Fibroblast of mammary gland (primary cell): ENCODE results near the gene WDR72.

Source experiments
- DNase-seq: peaks from one replicate; pipeline ENCODE4 v3.0.0-alpha.2; 2010; ENCODE audit warnings: low read depth
- H3K4me3 ChIP-seq: 2 replicates; pipeline ENCODE4 v1.5.1; 2011; ENCODE audit warnings: low read depth, mild to moderate bottlenecking, low read length, moderate library complexity; ENCODE audit not compliant: control insufficient read depth
- TF ChIP-seq, protein P1 (sequence below): conservative IDR thresholded peaks from 2 replicates; pipeline ENCODE4 v1.5.1; 2011; ENCODE audit warnings: low read depth, low read length, inconsistent platforms; ENCODE audit not compliant: control insufficient read depth, insufficient read depth

The WDR72 gene

DNA sequence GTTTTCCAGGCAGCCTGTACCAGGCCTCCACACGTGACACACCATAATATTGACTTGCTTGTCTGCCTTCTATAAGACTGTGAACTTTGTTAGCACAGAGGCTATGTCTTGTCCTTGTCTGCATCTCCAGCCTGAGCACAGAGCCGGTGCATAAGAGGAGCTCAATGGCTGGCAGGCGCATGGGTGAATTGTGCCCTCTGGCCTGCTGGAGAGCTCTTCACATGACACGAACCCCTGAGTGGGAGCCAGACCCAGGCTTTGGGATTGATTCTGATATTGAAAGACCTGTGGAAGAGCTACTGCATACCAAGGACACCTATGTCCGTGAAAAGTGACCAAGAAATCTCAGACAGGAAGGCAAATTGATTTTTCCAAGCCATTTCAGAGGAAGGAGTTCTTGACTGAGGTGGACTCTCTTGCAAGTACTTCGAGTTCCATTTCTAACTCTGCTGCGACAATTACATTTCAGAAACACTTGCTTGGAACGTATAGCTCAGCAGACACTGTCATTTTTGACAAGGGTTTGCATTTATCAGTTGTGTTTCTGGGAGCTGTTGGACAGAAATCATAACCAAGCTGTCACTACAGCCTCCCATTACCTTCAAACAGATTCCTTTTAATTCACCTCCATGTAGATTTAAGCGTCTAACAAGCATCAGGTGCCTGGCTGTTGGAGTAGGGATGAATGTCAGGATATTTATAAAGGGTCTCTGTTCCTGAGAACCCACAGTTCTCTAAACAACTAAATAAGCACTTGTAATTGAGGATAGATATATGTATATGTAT lies 281.3 kb downstream of the WDR72 start:
- DNase-seq: no peak
- TF ChIP-seq, protein P1, sequence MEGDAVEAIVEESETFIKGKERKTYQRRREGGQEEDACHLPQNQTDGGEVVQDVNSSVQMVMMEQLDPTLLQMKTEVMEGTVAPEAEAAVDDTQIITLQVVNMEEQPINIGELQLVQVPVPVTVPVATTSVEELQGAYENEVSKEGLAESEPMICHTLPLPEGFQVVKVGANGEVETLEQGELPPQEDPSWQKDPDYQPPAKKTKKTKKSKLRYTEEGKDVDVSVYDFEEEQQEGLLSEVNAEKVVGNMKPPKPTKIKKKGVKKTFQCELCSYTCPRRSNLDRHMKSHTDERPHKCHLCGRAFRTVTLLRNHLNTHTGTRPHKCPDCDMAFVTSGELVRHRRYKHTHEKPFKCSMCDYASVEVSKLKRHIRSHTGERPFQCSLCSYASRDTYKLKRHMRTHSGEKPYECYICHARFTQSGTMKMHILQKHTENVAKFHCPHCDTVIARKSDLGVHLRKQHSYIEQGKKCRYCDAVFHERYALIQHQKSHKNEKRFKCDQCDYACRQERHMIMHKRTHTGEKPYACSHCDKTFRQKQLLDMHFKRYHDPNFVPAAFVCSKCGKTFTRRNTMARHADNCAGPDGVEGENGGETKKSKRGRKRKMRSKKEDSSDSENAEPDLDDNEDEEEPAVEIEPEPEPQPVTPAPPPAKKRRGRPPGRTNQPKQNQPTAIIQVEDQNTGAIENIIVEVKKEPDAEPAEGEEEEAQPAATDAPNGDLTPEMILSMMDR: no peak
- H3K4me3 ChIP-seq: no peak overlapping the region

DNA sequence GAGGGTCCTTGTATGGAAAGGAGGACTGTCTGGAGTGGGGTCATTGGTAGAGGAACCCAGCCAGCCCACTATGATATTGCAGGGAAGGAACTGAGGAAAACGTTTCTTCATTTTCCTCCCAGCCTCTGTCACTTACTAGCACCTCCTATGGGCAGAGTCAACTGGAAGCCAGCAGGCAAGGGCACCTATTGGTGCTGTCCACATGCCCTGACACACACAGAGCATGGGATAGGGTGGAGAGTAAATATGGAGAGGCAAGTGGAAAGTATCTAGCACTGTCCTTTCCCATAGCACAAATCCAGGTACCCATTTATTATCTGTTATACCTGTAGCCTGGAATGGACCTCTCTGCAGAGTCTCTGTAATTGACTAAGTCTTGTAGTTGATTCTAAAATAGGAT lies 285.6 kb downstream of the WDR72 start:
- TF ChIP-seq, protein P1: no peak
- DNase-seq: no peak
- no peak overlapping the region for H3K4me3 ChIP-seq

DNA sequence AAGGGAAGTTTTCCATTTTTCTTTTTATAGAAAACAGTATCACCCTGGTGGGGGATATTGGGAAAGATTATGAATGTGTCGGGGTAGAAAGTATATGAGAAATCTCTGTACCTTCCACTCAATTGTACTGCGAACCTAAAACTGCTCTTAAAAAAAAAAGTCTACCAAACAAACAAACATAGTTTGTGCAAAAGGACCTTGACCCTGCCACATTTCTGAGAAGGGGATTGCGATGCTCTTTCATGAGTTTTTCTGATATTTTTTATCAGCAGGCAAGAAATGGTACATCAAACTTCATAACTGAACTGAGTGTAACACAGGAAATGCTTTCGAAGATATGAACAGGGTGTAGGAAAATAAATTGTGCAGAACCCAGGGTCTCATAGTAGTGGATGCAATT lies 286.0 kb downstream of the WDR72 start:
- TF ChIP-seq, protein P1: no peak

DNA sequence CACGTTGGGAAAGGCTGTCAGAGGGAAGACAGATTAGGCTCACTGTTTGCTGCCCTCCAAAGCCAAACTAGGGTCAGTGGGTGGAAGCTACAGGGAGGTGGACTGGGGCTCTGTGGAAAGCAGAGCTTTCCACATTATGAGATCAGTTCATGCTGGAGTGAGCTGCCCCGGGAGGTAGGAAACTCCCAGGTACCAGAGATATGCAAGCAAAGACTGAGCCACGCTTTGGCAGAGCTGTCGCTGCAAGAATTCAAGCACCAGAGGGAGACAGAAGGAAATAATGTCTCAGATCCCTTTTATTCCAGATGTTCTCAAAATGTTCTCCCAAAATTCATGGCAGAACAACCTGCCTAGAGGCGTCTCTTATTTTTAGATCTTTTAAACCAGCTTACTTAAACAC lies 286.6 kb downstream of the WDR72 start:
- DNase-seq: no peak
- TF ChIP-seq, protein P1: no peak
- H3K4me3 ChIP-seq: no peak overlapping the region

More for the DNA sequence above, 286.0 kb downstream of the WDR72 start:
- DNase-seq: no peak
- no peak overlapping the region for H3K4me3 ChIP-seq

DNA sequence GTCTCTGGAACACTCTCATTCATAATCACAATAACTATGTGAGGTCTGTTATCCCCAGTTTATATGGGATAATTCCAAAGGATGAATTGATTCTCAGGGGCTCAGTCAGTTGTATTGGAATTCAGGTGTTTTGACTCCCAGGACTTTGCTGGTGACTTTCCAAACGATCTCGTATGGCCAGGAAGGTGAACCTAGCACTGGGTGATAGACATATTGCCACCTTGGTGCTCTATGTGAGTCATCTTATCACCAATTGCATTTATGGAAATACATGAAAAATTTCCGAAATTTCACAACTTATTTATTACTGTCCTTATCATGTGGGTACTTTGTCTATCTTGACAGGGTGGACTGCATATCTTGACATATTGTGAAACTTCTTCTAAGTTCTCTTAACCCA lies 287.3 kb downstream of the WDR72 start:
- no peak overlapping the region for H3K4me3 ChIP-seq
- TF ChIP-seq, protein P1: no peak
- DNase-seq: no peak

DNA sequence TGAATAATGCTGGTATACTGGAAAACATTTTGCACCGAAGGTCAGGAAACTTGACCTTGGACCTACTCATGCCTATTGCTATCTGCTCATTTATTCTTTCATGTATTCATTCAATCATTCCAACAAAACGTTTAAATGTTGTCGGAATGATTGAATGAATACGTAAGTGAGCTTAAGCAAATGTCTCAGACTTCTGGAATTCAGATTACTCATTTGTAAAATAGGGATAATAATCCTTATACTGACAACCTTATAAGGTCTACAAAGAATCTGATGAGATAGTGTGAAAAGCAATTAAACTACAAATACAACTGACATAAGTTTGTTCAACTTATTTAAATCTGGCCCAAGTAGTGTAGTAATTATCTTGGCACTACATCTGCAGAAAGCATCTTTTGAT lies 288.7 kb downstream of the WDR72 start:
- no peak overlapping the region for H3K4me3 ChIP-seq
- TF ChIP-seq, protein P1: no peak
- no peak for DNase-seq

DNA sequence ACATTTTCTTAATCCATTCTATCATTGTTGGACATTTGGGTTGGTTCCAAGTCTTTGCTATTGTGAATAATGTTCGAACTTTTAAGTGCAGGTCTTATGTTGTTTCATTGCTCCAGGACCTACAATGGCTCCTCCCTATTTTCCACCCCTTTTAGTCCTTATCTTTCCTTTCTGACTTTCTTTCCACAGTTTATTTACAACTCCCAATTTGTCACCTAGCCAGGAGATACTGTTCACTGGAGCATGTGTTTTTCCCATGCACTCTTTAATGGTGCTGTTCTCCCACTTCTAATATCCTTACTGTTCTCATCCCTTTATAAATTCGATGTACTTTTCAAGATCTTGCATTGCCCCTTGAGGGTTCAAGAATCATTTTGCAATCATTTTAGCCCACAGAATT lies 290.0 kb downstream of the WDR72 start:
- H3K4me3 ChIP-seq: no peak overlapping the region
- DNase-seq: no peak
- TF ChIP-seq, protein P1: no peak
